BJ (cell line): Measurements from ENCODE around the gene SH3GLB2. TPM values are rescaled to one million over a fixed set of nuclear protein-coding genes. Genes with fewer than 3 reads are reported as not detected.

ENCODE experiments used
- CTCF ChIA-PET: fragments of 350-600 bp; formaldehyde crosslinking; extraction: SDS; loops from one replicate; lab custom pipeline; 2021; ENCODE audit warnings: antibody characterized with exemption, inconsistent platforms; lab: Yijun Ruan, JAX
- POLR2A ChIA-PET: fragments of 300-600 bp; sonication (Branson Sonifier 250); formaldehyde crosslinking; extraction: SDS; loops from one replicate; lab custom pipeline; 2021; ENCODE audit warnings: antibody characterized with exemption; lab: Charles Lee
- DNase-seq: peaks from one replicate; pipeline ENCODE4 v3.0.0-alpha.2; 2011; ENCODE audit warnings: low read depth
- H3K27me3 ChIP-seq: 2 replicates; pipeline ENCODE4 v1.6.0; 2011; ENCODE audit warnings: low read length; ENCODE audit not compliant: control insufficient read depth, insufficient read depth
- H3K36me3 ChIP-seq: 2 replicates; pipeline ENCODE4 v1.5.1; 2011; ENCODE audit warnings: low read length; ENCODE audit not compliant: control insufficient read depth, insufficient read depth
- H3K4me3 ChIP-seq: 2 replicates; pipeline ENCODE4 v1.5.1; 2011; ENCODE audit warnings: low read depth, mild to moderate bottlenecking, control low read depth, low read length
- CTCF ChIP-seq: IDR thresholded peaks from 2 replicates; pipeline ENCODE4 v1.5.1; 2011; ENCODE audit warnings: low read depth, mild to moderate bottlenecking, control low read depth, inconsistent platforms, low read length, moderate library complexity; ENCODE audit not compliant: insufficient read depth
- polyA plus RNA-seq: library from polyadenylated mRNA; depleted of rRNA; stranded (reverse); fragments of >200 nt; gene quantifications from 2 replicates; pipeline ENCODE4 v1.2.3, GENCODE V29; 2011

SH3GLB2 gene
- polyA plus RNA-seq, 1 experiment = 52.7 TPM

GRCh38 chr9:129033216-129033615, 5.1 kb upstream of the SH3GLB2 start:
- Histone ChIP-seq H3K4me3 (no peak overlapping the region), H3K36me3 (no peaks in the 10 kb centered on the region; the same call in 1 of the 2 replicates), H3K27me3 (no peaks in the 10 kb centered on the region)
- ChIA-PET POLR2A (no interaction called here), CTCF (no interaction called here)
- no peak for TF ChIP-seq CTCF
- no peak for DNase-seq

GRCh38 chr9:129032541-129033159, 4.5 kb upstream of the SH3GLB2 start:
- POLR2A ChIA-PET = no interaction called here
- Histone ChIP-seq H3K27me3 (no peaks in the 10 kb centered on the region), H3K36me3 (no peaks in the 10 kb centered on the region), H3K4me3 (no peak overlapping the region)
- no peak for TF ChIP-seq CTCF
- CTCF ChIA-PET = no interaction called here
- no peak for DNase-seq

DNA sequence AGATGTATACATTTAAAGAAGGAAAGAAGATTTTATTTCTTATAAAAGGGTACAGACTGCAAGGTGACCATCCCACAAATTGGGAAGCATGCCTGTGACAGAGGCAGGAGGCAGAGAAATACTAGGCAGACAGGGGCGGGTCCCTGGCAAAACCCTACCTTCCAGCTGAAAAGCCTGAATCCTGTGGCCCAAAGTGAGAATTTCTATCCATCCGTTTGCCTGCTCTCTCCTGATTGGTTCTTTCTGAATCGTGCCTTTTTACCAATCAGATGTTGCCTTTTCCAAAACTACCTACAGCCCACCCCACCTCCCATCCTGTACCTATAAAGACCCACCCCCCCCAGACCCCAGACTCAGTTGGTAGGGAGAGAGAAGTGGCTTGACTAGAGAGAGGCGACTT, 3.4 kb upstream of the SH3GLB2 start:
- no peak overlapping the region for H3K4me3 ChIP-seq
- H3K36me3 ChIP-seq = no peaks in the 10 kb centered on the region
- TF ChIP-seq CTCF = no peak
- no peaks in the 10 kb centered on the region for H3K27me3 ChIP-seq
- ChIA-PET POLR2A (no interaction called here), CTCF (no interaction called here)
- no peak for DNase-seq

GRCh38 chr9:129030191-129030590, 2.1 kb upstream of the SH3GLB2 start:
- Histone ChIP-seq H3K4me3 (no peak overlapping the region), H3K36me3 (no peaks in the 10 kb centered on the region), H3K27me3 (no peaks in the 10 kb centered on the region)
- DNase-seq = no peak
- ChIA-PET POLR2A (no interaction called here), CTCF (interaction anchor here (0.8 to 1.7 kb wide), 4 partner anchors 11 to 101 kb away, joined by 3 to 6 read pairs (median 4); no protein-coding TSS in a partner anchor)
- TF ChIP-seq CTCF = no peak

- POLR2A ChIA-PET = interaction anchor here (0.5 to 0.6 kb wide), 2 partner anchors 189 to 783 kb away, joined by 3 to 5 read pairs; no protein-coding TSS in a partner anchor
- DNase-seq = no peak
- TF ChIP-seq CTCF = no peak
Observed at GRCh38 chr9:129027685-129028191, 393 bp downstream of the SH3GLB2 start.

More at GRCh38 chr9:129027685-129028191, 393 bp downstream of the SH3GLB2 start:
- CTCF ChIA-PET = interaction anchor here (0.6 to 2.2 kb wide), 10 partner anchors 9 to 734 kb away, joined by 3 to 7 read pairs (median 4); no protein-coding TSS in a partner anchor
- Histone ChIP-seq H3K4me3 (peak overlapping the region; percentile 56), H3K36me3 (no peaks in the 10 kb centered on the region), H3K27me3 (no peaks in the 10 kb centered on the region)
